ENCODE data around the gene SND1. TPM values are rescaled to one million over a fixed set of nuclear protein-coding genes. Genes with fewer than 3 reads are reported as not detected.

The SND1 gene
- total and polyA plus RNA-seq, 9 donors = 88.3 to 125 (median 97.7) TPM

DNA sequence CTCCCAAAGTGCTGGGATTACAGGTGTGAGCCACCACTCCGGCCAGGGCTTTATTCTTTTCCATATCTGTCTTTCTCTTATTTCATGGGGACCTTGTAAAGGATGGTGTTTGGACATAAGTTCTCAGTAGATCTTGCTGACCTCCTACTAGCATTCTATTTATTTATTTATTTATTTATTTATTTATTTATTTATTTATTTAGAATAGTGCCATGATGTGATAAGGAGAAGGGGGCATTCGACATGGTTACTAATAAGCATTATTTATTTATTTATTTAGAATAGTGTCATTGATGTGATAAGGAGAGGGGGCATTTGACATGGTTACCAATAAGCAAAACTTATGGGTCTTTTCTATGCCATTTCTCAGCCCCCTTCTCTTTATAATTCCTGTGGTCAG is 202.4 kb downstream of the SND1 start:
- Histone ChIP-seq H3K4me3 (ENCODE audit: low read length) (no peak overlapping the region), H3K27me3 (ENCODE audit: control insufficient read depth, insufficient read depth, low read length) (no peaks in the 10 kb centered on the region), H3K9me3 (replicated peaks; ENCODE audit: control insufficient read depth, low read depth, low read length) (no peaks in the 10 kb centered on the region), H3K36me3 (ENCODE audit: control insufficient read depth, insufficient read depth, low read length) (peaks cover 6% of the 10 kb centered on the region), H3K4me1 (ENCODE audit: control insufficient read depth, insufficient read depth, low read length) (no peaks in the 10 kb centered on the region), H3K27ac (ENCODE audit: low read length) (no peak overlapping the region)
- WGBS (ENCODE audit: insufficient coverage) = no CpG with 5 or more reads among the region's 2 CpGs
- DNase-seq = no peak

DNA sequence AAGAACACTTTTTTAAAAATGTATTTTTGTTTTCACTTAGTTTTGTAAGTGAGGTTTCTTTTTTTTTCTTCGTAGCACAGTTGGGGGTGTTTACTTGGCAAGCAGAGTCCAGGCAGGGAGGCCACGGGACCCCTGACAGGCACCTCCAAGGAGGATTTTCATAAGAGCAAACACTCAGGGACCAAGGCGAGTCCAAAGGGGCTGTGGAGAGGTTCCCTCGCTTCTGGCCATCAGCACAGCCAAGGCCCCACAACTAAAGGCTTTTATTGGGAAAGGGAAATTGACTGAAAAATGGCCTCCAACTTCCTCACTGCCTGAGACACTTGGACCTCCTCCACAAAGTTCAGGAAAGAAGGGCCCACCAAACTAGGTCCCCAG is 205.5 kb downstream of the SND1 start:
- Histone ChIP-seq H3K36me3 (ENCODE audit: control insufficient read depth, insufficient read depth, low read length) (peaks cover 2% of the 10 kb centered on the region), H3K4me1 (ENCODE audit: control insufficient read depth, insufficient read depth, low read length) (no peaks in the 10 kb centered on the region), H3K4me3 (ENCODE audit: low read length) (no peak overlapping the region), H3K27ac (ENCODE audit: low read length) (no peak overlapping the region), H3K9me3 (replicated peaks; ENCODE audit: control insufficient read depth, low read depth, low read length) (no peaks in the 10 kb centered on the region), H3K27me3 (ENCODE audit: control insufficient read depth, insufficient read depth, low read length) (no peaks in the 10 kb centered on the region)
- 94% methylated on average over 2 of the region's 4 CpGs for WGBS (ENCODE audit: insufficient coverage)
- no peak for DNase-seq

DNA sequence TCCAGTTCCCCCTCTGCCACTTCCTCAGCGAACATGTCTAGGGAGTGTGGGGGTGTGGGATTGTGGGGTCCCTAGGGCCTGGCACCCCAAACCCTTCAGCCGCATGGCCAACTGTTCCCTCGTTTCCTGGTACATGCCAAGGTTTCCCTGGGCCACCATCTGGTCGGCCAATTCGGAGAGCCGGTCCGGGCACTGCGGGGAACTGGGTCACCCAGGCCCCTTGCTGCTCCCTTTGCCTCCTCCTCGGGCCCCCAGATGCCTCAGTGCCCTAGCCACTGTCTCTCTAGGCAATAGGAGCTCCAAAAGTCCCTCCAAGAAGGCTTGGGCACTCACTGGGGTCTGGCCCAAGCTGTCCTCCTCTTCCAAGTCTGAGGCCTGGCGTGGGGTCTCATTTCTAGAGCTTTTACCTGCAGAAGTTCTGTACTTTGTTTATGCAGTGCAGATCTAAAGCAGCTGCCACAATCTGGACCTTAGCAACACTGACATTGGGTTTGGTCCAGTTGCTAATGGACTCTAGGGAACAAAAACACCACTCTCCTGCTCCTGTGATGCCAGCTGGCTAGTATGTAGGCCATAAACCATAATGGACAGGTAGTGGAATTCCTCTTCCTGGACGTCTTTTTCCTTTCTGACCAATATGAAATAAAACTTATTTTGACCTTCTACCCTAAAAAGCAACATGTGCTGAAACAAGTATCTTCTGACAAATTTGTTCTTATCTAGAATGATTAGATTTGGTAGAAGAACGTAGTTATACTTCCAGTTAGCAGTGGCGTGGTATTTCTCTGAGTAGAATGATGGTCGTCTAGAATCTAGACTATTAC is 206.3 kb downstream of the SND1 start:
- H3K4me1 ChIP-seq (ENCODE audit: control insufficient read depth, insufficient read depth, low read length) = no peaks in the 10 kb centered on the region
- H3K9me3 ChIP-seq (replicated peaks; ENCODE audit: control insufficient read depth, low read depth, low read length) = no peaks in the 10 kb centered on the region
- 97% methylated on average over 9 of the region's 14 CpGs for WGBS (ENCODE audit: insufficient coverage)
- no peak overlapping the region for H3K27ac ChIP-seq (ENCODE audit: low read length)
- no peak overlapping the region for H3K4me3 ChIP-seq (ENCODE audit: low read length)
- DNase-seq = no peak
- peaks cover 2% of the 10 kb centered on the region for H3K36me3 ChIP-seq (ENCODE audit: control insufficient read depth, insufficient read depth, low read length)
- H3K27me3 ChIP-seq (ENCODE audit: control insufficient read depth, insufficient read depth, low read length) = no peaks in the 10 kb centered on the region

DNA sequence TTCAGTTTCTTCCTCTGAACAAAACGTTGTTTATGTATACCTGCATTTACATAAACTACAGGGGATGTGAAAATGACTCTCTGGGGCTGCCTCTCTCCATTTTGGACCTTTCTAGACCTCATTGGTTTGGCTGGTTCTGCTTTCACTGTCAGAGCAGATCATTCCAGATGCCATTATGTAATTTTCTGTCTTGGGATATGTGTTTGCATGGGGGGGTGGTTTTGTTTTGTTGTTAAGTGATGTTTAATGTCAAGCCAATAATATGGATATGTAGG is 206.9 kb downstream of the SND1 start:
- H3K27ac ChIP-seq (ENCODE audit: low read length) = no peak overlapping the region

DNA sequence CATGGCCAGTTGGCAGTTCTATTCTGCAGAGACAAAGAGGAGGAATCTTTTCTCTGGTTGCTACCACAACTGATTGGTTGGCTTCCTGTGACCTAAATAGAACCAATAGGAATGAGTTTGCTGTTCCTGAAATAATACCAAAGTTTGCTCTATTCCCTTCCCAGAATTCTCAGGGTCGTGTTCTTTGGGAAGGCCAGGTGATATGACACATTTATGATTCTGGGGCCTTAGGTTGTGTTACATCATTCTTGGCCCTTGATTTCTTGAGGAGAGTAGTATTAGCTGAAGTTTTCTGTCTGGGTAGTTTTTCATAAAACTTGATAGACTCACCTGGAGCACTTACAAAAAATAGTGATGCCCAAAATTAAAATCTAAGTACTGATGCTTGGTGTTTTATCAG is 207.3 kb downstream of the SND1 start:
- no peak overlapping the region for H3K4me3 ChIP-seq (ENCODE audit: low read length)
- no CpG with 5 or more reads among the region's 1 CpG for WGBS (ENCODE audit: insufficient coverage)
- peaks cover 2% of the 10 kb centered on the region for H3K36me3 ChIP-seq (ENCODE audit: control insufficient read depth, insufficient read depth, low read length)
- no peak for DNase-seq
- H3K27me3 ChIP-seq (ENCODE audit: control insufficient read depth, insufficient read depth, low read length) = no peaks in the 10 kb centered on the region
- no peaks in the 10 kb centered on the region for H3K9me3 ChIP-seq (replicated peaks; ENCODE audit: control insufficient read depth, low read depth, low read length)
- H3K4me1 ChIP-seq (ENCODE audit: control insufficient read depth, insufficient read depth, low read length) = no peaks in the 10 kb centered on the region
- H3K27ac ChIP-seq (ENCODE audit: low read length) = no peak overlapping the region

More for the DNA sequence above, 206.9 kb downstream of the SND1 start:
- Histone ChIP-seq H3K9me3 (replicated peaks; ENCODE audit: control insufficient read depth, low read depth, low read length) (no peaks in the 10 kb centered on the region), H3K4me3 (ENCODE audit: low read length) (no peak overlapping the region), H3K27me3 (ENCODE audit: control insufficient read depth, insufficient read depth, low read length) (no peaks in the 10 kb centered on the region), H3K4me1 (ENCODE audit: control insufficient read depth, insufficient read depth, low read length) (no peaks in the 10 kb centered on the region), H3K36me3 (ENCODE audit: control insufficient read depth, insufficient read depth, low read length) (peaks cover 2% of the 10 kb centered on the region)
- WGBS (ENCODE audit: insufficient coverage) = no CpG with 5 or more reads among the region's 1 CpG
- no peak for DNase-seq

DNA sequence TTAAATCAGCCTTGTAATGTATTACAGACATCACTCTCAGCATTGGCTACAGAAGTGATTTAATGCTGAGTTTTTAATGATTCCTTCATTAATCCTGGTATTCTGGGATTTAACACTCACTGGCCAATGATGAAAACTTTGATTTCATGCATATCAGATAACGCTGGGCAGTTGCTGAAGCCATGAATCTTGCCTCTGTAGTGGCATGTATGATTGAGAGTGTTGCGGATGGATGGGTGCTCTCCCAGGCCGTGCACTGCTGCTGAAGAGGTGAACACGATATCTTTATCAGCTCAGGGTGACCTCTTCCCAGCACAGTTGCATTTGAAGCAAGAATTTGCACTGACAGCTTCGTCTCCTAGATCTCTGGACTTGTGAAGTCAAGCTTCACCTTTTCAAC is 210.5 kb downstream of the SND1 start:
- no peak for DNase-seq
- no peaks in the 10 kb centered on the region for H3K27me3 ChIP-seq (ENCODE audit: control insufficient read depth, insufficient read depth, low read length)
- H3K4me1 ChIP-seq (ENCODE audit: control insufficient read depth, insufficient read depth, low read length) = no peaks in the 10 kb centered on the region
- no peaks in the 10 kb centered on the region for H3K9me3 ChIP-seq (replicated peaks; ENCODE audit: control insufficient read depth, low read depth, low read length)
- WGBS (ENCODE audit: insufficient coverage) = 78% methylated on average over 4 of the region's 5 CpGs
- H3K27ac ChIP-seq (ENCODE audit: low read length) = no peak overlapping the region
- no peak overlapping the region for H3K4me3 ChIP-seq (ENCODE audit: low read length)
- peaks cover 1% of the 10 kb centered on the region for H3K36me3 ChIP-seq (ENCODE audit: control insufficient read depth, insufficient read depth, low read length)

DNA sequence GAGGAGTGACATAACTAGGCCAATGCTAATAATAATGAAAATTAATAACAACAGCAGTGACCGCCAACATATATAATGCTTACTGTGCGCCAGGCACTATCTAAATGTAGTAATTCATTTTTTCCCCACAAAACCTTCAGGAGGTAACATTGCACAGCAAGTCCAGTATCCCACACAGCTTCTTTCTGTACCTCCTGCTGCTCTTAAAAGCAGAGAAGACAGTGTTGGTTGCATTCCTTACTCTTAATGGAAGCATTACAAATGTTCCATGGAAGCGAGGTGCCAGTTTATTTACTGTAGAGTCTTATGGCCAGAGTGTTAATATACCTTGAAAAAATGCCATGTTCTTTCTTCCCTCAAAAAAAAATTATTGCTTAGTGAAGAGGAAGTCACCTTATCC is 211.1 kb downstream of the SND1 start:
- H3K27me3 ChIP-seq (ENCODE audit: control insufficient read depth, insufficient read depth, low read length) = no peaks in the 10 kb centered on the region
- H3K27ac ChIP-seq (ENCODE audit: low read length) = no peak overlapping the region
- no peaks in the 10 kb centered on the region for H3K36me3 ChIP-seq (ENCODE audit: control insufficient read depth, insufficient read depth, low read length)
- DNase-seq = no peak
- no peaks in the 10 kb centered on the region for H3K4me1 ChIP-seq (ENCODE audit: control insufficient read depth, insufficient read depth, low read length)
- 80% methylated on average over 1 of the region's 3 CpGs for WGBS (ENCODE audit: insufficient coverage)
- H3K4me3 ChIP-seq (ENCODE audit: low read length) = no peak overlapping the region
- no peaks in the 10 kb centered on the region for H3K9me3 ChIP-seq (replicated peaks; ENCODE audit: control insufficient read depth, low read depth, low read length)

DNA sequence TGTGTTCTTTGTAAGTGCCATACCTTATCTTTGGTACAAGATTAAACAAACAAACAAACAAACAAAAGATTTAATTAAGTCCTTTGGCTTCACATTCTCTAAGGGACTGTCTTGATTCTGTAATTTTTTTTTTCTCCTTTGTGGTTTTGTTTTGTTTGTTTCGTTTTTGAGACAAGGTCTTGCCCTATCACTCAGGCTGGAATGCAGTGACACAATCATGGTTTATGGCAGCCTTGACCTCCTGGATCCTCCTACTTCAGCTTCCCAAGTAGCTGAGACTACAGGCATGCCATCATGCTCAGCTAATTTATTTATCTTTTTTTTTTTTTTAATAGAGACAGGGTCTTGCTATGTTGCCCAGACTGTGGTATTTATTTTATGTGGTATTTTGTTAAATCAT is 213.5 kb downstream of the SND1 start:
- WGBS (ENCODE audit: insufficient coverage) = no CpG with 5 or more reads among the region's 1 CpG
- H3K27me3 ChIP-seq (ENCODE audit: control insufficient read depth, insufficient read depth, low read length) = no peaks in the 10 kb centered on the region
- H3K36me3 ChIP-seq (ENCODE audit: control insufficient read depth, insufficient read depth, low read length) = no peaks in the 10 kb centered on the region
- H3K4me1 ChIP-seq (ENCODE audit: control insufficient read depth, insufficient read depth, low read length) = no peaks in the 10 kb centered on the region
- no peak for DNase-seq
- H3K9me3 ChIP-seq (replicated peaks; ENCODE audit: control insufficient read depth, low read depth, low read length) = no peaks in the 10 kb centered on the region
- H3K4me3 ChIP-seq (ENCODE audit: low read length) = no peak overlapping the region
- H3K27ac ChIP-seq (ENCODE audit: low read length) = no peak overlapping the region

DNA sequence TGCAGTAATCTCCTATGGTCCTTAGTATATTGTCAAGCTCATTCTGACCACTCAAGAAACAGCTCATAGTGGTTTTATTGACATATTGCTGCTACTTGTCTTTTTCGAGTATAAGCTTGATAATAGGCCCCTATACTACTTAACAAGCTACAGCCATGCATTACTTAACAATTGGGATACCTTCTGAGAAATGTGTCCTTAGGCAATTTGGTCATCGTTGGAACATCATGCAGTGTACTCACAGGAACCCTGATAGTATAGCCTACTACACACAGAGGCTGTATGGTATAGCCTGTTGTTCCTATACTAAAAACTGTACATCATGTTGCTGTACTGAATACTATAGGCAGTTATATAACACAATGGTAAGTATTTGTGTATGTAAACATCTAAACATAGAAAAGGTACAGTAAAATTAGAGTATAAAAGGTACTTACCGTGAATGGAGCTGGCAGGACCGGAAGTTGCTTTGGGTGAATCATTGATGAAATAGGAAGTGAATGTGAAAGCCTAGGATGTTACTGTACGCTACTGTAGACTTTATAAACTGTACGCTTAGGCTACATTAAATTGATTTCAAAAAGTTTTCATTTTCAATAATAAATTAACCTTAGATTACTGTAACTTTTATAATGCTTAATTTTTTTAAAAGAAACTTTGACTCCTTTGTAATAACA is 218.4 kb downstream of the SND1 start:
- Histone ChIP-seq H3K27ac (ENCODE audit: low read length) (no peak overlapping the region), H3K4me1 (ENCODE audit: control insufficient read depth, insufficient read depth, low read length) (no peaks in the 10 kb centered on the region), H3K9me3 (replicated peaks; ENCODE audit: control insufficient read depth, low read depth, low read length) (no peaks in the 10 kb centered on the region), H3K27me3 (ENCODE audit: control insufficient read depth, insufficient read depth, low read length) (no peaks in the 10 kb centered on the region), H3K36me3 (ENCODE audit: control insufficient read depth, insufficient read depth, low read length) (no peaks in the 10 kb centered on the region), H3K4me3 (ENCODE audit: low read length) (no peak overlapping the region)
- DNase-seq = no peak
- no CpG with 5 or more reads among the region's 6 CpGs for WGBS (ENCODE audit: insufficient coverage)

DNA sequence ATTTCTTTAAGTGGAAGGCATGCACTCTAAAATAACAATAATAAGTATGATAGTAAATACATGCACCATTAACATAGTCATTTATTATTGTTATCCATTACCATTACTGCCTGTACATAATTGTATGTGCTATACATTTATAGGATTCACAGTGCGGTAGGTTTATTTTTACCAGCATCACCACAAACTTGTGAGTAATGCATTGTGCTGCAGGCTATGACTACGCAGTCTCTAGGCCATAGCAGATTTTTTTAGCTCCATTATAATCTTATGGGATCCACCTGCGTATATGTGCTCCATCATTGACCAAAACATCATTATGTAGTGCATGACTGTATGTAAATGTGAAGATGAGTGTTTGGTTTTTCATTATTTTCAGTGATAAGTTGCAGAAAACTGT is 219.2 kb downstream of the SND1 start:
- Histone ChIP-seq H3K27ac (ENCODE audit: low read length) (no peak overlapping the region), H3K9me3 (replicated peaks; ENCODE audit: control insufficient read depth, low read depth, low read length) (no peaks in the 10 kb centered on the region), H3K4me1 (ENCODE audit: control insufficient read depth, insufficient read depth, low read length) (no peaks in the 10 kb centered on the region), H3K36me3 (ENCODE audit: control insufficient read depth, insufficient read depth, low read length) (no peaks in the 10 kb centered on the region), H3K4me3 (ENCODE audit: low read length) (no peak overlapping the region), H3K27me3 (ENCODE audit: control insufficient read depth, insufficient read depth, low read length) (no peaks in the 10 kb centered on the region)
- DNase-seq = no peak
- WGBS (ENCODE audit: insufficient coverage) = no CpG with 5 or more reads among the region's 3 CpGs

All from muscle of leg (tissue), 11 donors.